Measurements from ENCODE around the gene DARS1.

GRCh38 chr2:136031711-136032110 is 46.3 kb upstream of the DARS1 start:
- no peak for TF ChIP-seq CTCF (IDR thresholded peaks at IDR 0.05)
- TF ChIP-seq POLR2AphosphoS5 (IDR thresholded peaks at IDR 0.05) = no peak
- TF ChIP-seq EP300 (IDR thresholded peaks at IDR 0.05) = no peak
